HUES48 (cell line): Measurements from ENCODE around the gene SDHA.
"Not testable (repeated sequence)": the region's sequence is repeated elsewhere in the genome, so short reads cannot be mapped to it uniquely, and the experiment has no call there.

Source experiments
- H3K27ac ChIP-seq: one replicate; pipeline ENCODE4 v1.7.0; 2013; ENCODE audit warnings: low read depth, low read length, inconsistent platforms
- H3K27me3 ChIP-seq: 2 replicates; pipeline ENCODE4 v1.6.1; 2013; ENCODE audit warnings: mild to moderate bottlenecking, low read length; ENCODE audit not compliant: control insufficient read depth, insufficient read depth
- H3K36me3 ChIP-seq: 2 replicates; pipeline ENCODE4 v1.6.1; 2013; ENCODE audit warnings: low read length; ENCODE audit not compliant: control insufficient read depth, insufficient read depth
- H3K4me1 ChIP-seq: 2 replicates; pipeline ENCODE4 v1.6.1; 2013; ENCODE audit warnings: mild to moderate bottlenecking, low read length; ENCODE audit not compliant: control insufficient read depth, insufficient read depth
- H3K4me3 ChIP-seq: 2 replicates; pipeline ENCODE4 v1.5.1; 2013; ENCODE audit warnings: mild to moderate bottlenecking, low read depth, low read length
- H3K9ac ChIP-seq: 2 replicates; pipeline ENCODE4 v1.6.1; 2013; ENCODE audit warnings: mild to moderate bottlenecking, low read depth, low read length, moderate library complexity
- H3K9me3 ChIP-seq: 2 replicates; pipeline ENCODE4 v1.6.1; 2013; ENCODE audit warnings: low read length; ENCODE audit not compliant: control insufficient read depth, insufficient read depth

Gene SDHA

GRCh38 chr5:245717-246116 is 27.6 kb downstream of the SDHA start:
- not testable (repeated sequence) for H3K4me3 ChIP-seq, H3K27me3 ChIP-seq, H3K27ac ChIP-seq, H3K4me1 ChIP-seq, H3K9ac ChIP-seq
- Histone ChIP-seq H3K9me3 (peaks cover 19% of the 10 kb centered on the region), H3K36me3 (peaks cover 73% of the 10 kb centered on the region)

- H3K27me3 ChIP-seq, H3K4me3 ChIP-seq, H3K27ac ChIP-seq, H3K9ac ChIP-seq, H3K4me1 ChIP-seq: not testable (repeated sequence)
- Histone ChIP-seq H3K36me3 (peaks cover 69% of the 10 kb centered on the region), H3K9me3 (peaks cover 13% of the 10 kb centered on the region)
Observed at GRCh38 chr5:250396-250795, 32.3 kb downstream of the SDHA start.

- not testable (repeated sequence) for H3K27ac ChIP-seq, H3K4me3 ChIP-seq
- peaks cover 69% of the 10 kb centered on the region for H3K36me3 ChIP-seq
Observed at GRCh38 chr5:251016-251415, 32.9 kb downstream of the SDHA start.

GRCh38 chr5:251538-251937 is 33.4 kb downstream of the SDHA start:
- peaks cover 68% of the 10 kb centered on the region for H3K36me3 ChIP-seq
- H3K27ac ChIP-seq, H3K9ac ChIP-seq, H3K27me3 ChIP-seq, H3K4me3 ChIP-seq, H3K4me1 ChIP-seq: not testable (repeated sequence)
- peaks cover 13% of the 10 kb centered on the region for H3K9me3 ChIP-seq

More at GRCh38 chr5:251016-251415, 32.9 kb downstream of the SDHA start:
- peaks cover 13% of the 10 kb centered on the region for H3K9me3 ChIP-seq
- not testable (repeated sequence) for H3K27me3 ChIP-seq, H3K9ac ChIP-seq, H3K4me1 ChIP-seq

GRCh38 chr5:251975-252374 is 33.9 kb downstream of the SDHA start:
- H3K9ac ChIP-seq, H3K27me3 ChIP-seq, H3K4me3 ChIP-seq, H3K4me1 ChIP-seq, H3K27ac ChIP-seq: not testable (repeated sequence)
- H3K36me3 ChIP-seq, result peaks cover 72% of the 10 kb centered on the region
- H3K9me3 ChIP-seq, result peaks cover 16% of the 10 kb centered on the region

- H3K9me3 ChIP-seq, result peaks cover 21% of the 10 kb centered on the region
- no peaks in the 10 kb centered on the region for H3K4me1 ChIP-seq
- H3K27me3 ChIP-seq, result no peaks in the 10 kb centered on the region
- H3K4me3 ChIP-seq, result no peak overlapping the region
- no peak overlapping the region for H3K9ac ChIP-seq
- H3K36me3 ChIP-seq, result peaks cover 74% of the 10 kb centered on the region
- no peak overlapping the region for H3K27ac ChIP-seq
Observed at GRCh38 chr5:252546-252945, 34.4 kb downstream of the SDHA start.

GRCh38 chr5:254322-254721 is 36.2 kb downstream of the SDHA start:
- Histone ChIP-seq H3K36me3 (peaks cover 61% of the 10 kb centered on the region), H3K9me3 (peaks cover 15% of the 10 kb centered on the region)
- not testable (repeated sequence) for H3K4me3 ChIP-seq, H3K27me3 ChIP-seq, H3K27ac ChIP-seq, H3K4me1 ChIP-seq, H3K9ac ChIP-seq

- H3K4me3 ChIP-seq, H3K27me3 ChIP-seq, H3K9ac ChIP-seq, H3K27ac ChIP-seq, H3K4me1 ChIP-seq: not testable (repeated sequence)
- Histone ChIP-seq H3K36me3 (peaks cover 56% of the 10 kb centered on the region), H3K9me3 (peaks cover 13% of the 10 kb centered on the region)
Observed at GRCh38 chr5:255116-255515, 37.0 kb downstream of the SDHA start.

- H3K4me3 ChIP-seq, H3K27me3 ChIP-seq, H3K27ac ChIP-seq, H3K4me1 ChIP-seq, H3K9ac ChIP-seq: not testable (repeated sequence)
- peaks cover 13% of the 10 kb centered on the region for H3K9me3 ChIP-seq
- H3K36me3 ChIP-seq, result peaks cover 47% of the 10 kb centered on the region
Observed at GRCh38 chr5:256347-256746, 38.2 kb downstream of the SDHA start.

GRCh38 chr5:257148-257547 is 39.0 kb downstream of the SDHA start:
- no peak overlapping the region for H3K27ac ChIP-seq
- H3K36me3 ChIP-seq, result peaks cover 41% of the 10 kb centered on the region
- H3K9me3 ChIP-seq, result peaks cover 13% of the 10 kb centered on the region
- H3K4me1 ChIP-seq, result no peaks in the 10 kb centered on the region
- no peaks in the 10 kb centered on the region for H3K27me3 ChIP-seq
- no peak overlapping the region for H3K9ac ChIP-seq
- H3K4me3 ChIP-seq, result no peak overlapping the region

- not testable (repeated sequence) for H3K27ac ChIP-seq
Observed at GRCh38 chr5:263275-263974, 45.3 kb downstream of the SDHA start.

More at GRCh38 chr5:263275-263974, 45.3 kb downstream of the SDHA start:
- peaks cover 22% of the 10 kb centered on the region for H3K36me3 ChIP-seq
- H3K4me3 ChIP-seq, H3K27me3 ChIP-seq, H3K9ac ChIP-seq, H3K4me1 ChIP-seq, H3K9me3 ChIP-seq: not testable (repeated sequence)
